ENCODE data around the gene FKBP7.
"Not testable (repeated sequence)": the region's sequence is repeated elsewhere in the genome, so short reads cannot be mapped to it uniquely, and the experiment has no call there.

Gene FKBP7

DNA sequence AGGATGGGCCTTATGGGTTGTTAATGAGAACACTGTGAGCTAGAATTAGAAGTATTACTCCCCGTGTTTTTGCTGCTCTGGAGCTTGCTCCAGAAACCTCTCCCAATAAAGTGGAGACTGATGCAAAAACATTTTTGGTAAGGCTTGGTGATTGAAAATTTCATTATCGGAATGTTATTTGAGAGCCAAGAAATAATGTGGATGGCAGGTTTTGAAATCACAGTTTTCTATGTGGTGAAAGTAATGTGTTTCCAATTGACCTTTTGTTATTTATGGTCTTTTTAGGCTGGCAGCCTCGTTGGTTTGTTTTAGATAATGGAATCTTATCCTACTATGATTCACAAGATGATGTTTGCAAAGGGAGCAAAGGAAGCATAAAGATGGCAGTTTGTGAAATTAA lies 7.0 kb upstream of the FKBP7 start:
- no peak for DNase-seq (ENCODE audit: low spot score)

DNA sequence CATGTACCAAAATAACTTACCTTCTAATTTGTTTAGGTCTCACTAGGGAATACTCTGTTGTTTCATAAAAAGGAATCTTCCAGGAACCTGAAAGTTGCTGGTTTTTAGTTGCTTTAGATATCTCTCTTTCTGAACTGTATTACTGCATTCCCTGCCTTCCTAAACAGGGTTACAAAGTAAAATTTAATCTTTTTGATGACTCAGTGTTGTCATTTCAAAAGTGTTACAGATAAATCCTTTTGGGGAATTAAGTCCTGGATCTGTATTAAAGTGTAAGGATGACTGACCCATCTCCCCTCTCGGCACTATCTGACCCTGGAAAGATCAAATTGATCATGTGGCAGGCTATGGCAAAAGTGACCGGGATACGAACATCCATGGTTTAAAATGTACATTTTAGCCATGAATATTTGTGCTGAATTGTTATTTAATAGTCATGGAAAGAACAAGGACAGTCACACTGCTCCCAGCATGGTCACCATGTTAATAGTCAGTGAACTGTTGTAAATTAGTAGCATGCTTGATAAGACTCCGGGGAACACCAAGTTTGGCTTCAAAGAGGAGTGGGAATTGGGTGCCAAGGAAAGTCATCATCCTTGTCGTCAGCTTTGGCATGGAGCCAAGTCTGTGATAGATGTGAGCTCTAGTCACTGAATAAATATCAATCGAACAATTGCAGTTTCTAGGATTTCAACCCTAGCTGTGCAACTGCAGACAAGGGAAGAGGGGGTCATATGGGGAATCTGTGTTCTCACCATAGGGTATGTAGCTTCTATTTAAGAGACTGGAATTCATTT lies 6.0 kb upstream of the FKBP7 start:
- DNase-seq (ENCODE audit: low spot score), result no peak

DNA sequence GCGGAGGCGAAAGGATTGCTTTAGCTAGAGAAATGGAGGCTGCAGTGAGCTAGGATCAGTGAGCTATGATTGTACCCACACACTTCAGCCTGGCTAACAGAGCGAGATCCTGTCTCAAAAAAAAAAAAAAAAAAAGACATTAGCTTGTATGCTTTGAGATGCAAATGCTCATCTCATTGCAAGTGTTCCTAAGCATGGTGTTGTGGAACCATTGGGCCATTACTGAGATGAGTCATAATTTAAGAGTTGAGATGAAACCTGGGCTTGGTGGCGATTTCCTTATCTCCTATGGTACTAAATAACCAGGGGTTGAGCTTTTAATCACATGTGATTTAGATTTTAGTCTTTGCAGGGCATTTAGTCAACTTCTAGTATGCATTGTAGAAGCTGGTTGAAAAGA lies 4.0 kb upstream of the FKBP7 start:
- DNase-seq (ENCODE audit: low spot score), result no peak

DNA sequence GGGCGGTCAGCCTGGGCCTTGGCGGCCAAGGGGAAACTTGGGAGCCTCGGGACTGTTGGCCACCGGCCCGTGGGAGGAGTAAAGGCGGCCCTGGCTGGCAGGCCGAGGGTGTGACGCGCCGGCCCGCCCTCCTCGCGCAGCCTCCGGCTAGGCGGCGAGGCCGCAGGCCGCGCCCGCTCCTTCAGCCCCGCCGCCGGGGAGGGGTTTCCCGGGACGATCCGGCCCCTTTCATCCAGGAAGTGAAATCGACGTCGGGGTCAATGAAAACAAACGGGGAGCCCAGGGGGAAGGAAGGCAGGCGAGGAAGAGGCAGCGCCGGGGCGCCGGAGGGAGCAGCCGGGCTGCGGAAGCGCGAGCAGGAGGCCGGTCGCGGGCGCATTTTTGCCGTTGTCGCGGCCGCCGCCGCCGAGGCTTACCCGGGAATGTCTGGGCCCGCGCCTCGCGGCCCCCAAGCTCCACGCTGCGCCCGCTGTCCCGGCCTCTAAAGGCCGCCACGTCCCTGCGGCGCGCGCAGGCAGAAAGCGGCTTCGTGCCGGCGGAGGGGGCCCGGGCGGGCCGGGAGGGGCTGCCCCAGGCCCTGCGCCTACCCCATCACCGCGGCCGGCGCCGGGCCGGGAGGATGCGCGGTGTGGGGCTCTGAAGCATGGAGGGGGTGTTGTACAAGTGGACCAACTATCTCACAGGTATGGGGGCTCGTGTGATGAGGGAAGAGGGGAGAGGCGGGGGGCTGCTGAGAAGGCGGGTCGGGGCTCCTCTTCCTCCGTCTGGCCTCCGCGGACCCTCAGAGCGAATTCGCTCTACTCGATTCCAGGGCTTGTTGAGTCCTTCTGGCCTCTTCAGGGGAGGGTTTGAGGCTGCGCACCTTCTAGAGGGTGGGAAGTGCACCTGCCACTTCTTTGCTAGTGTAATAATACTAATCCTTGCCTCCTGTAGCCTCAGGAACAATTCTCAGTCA lies 2.1 kb upstream of the FKBP7 start, which contains the start of gene PLEKHA3:
Gene PLEKHA3 (plus strand): TSS at position 231 of the 955 bp plus-strand sequence. CDS start 413 bp downstream, at position 644.
- peak; percentile 98 for DNase-seq (ENCODE audit: low spot score)

DNA sequence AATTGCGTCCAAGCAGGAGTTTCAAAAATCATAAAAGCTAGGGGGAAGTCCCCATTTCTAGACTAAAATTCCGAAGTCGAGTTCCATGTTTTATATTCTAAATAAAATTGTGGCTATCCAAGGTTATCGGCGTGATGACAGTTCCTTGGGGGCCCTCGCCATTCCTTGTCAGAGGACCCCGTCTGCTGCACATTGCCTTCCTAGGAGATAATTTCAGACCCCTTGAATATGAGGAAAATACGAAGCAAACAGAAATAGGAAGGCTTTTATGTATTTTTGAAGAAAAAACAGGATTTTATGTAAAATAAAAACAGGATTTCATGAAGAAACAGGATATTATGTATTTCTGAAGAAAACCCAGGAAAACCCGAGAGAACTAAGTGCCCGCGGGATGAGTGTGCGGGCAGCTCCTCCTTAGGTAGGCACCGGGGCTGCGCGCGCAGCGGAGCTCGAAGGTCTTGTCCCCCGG lies 1.4 kb upstream of the FKBP7 start:
- no peak for DNase-seq (ENCODE audit: low spot score)

DNA sequence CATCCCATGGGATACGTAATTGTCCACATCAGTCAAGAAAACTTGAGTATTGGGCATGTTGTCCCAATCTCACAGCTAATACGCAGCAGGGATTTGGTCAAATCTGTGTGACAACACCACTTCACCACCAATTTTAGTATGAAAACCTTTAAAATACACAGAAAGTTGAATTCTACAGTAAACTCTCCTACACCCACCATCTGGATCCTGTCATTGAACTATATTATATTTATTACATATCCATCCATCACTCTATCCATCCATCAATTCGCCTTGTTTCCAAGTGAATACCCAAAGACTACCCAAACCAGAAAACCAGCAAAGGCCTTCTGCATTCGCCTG lies 846 bp upstream of the FKBP7 start:
- DNase-seq (ENCODE audit: low spot score), result no peak

DNA sequence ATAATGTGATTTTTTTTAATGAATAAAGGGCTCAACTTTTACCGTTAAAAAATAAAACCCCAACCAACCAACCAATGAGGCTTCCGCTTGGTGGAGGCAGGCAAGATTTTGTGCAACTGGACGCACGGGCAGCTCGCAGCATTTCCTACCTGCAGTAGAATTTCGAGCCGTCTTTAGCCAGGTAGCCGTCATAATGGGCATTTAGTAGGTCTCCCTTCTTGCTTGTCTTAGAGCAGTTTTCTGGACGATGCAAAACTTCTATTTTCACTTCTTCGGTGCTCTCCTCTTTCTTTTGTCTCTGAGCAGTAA lies 316 bp downstream of the FKBP7 start:
- DNase-seq (ENCODE audit: low spot score), result no peak

DNA sequence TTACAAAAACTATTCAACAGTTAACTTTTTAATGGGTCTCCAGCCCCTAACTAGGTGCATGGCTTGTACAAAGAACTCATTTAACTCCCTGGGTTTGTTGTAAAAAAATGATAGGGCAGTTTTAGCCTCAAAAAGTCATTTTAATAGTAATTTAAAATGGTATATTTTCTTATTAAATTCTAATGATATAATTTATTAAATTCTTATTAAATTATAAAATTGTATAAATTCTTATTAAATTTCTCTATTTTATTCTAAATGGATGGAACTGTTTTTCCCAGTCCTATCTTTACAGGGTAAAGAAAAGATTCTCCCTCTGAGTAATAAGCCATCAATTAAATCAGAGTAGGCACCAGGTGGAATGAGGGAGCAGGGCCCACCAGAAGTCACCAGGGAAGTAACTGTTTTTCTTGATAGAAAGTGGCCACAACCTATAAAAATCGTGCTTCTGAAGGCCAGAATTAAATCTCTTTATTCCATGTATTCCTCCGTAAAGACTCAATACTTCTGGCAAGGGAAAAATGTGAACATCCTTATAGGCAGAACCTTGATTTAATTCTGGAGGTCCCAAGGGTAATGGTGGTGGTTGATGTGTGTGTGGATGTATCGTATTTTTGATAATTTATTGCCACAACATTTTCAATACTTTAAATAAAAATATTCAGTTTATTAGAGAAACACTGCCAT lies 814 bp downstream of the FKBP7 start:
- DNase-seq (ENCODE audit: low spot score), result no peak

DNA sequence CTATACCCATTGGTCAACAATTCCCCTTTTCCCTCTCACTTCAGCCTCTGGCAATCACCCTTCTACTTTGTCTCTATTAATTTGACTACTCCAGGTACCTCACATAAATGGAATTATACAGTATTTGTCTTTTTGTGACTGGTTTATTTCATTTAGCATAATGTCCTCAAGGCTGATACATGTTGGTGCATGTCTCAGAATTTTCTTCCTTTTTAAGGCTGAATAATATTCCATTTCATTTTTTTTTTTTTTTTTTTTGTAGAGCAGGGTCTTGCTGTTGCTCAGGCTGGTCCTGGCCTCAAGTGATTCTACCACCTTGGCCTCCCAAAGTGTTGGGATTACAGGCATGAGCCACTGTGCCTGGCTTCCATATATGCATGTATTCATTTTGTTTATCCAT lies 1.9 kb downstream of the FKBP7 start:
- DNase-seq (ENCODE audit: low spot score), result no peak

DNA sequence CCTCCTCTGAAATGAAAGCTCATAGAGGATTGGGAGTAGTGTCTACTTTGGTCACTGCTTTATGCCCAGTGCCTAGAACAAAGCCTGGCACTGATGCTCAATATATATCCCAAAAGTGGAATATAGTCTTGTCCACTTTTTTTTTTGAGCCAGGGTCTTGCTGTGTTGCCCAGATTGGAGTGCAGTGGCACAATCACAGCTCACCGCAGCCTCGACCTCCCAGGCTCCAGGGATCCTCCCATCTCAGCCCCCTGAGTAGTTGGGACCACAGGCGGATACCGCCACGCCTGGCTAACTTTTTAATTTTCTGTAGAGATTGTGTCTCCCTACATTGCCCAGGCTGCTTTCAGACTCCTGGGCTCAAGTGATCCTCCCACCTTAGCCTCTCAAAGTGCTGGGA lies 3.8 kb downstream of the FKBP7 start:
- no peak for DNase-seq (ENCODE audit: low spot score)

DNA sequence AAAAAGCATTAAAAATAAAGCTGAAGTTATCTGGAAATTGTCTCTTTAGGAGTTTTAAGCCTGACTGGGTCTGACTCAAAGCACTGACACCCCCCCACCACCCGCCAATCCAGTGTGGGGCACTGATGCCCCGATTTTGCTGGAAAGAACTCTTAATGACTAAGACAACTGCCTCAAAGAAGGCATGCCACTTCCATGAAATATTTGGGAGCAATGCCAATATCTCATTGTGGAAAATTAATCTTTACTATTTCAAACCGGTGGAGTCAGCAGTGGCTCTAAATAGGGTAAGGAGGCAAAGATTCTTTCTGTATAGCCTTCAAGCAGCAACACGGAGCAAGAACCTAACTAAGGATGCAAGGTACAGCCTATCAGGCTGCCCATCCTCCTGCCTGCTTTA lies 4.5 kb downstream of the FKBP7 start:
- peak; percentile 20 for DNase-seq (ENCODE audit: low spot score)

DNA sequence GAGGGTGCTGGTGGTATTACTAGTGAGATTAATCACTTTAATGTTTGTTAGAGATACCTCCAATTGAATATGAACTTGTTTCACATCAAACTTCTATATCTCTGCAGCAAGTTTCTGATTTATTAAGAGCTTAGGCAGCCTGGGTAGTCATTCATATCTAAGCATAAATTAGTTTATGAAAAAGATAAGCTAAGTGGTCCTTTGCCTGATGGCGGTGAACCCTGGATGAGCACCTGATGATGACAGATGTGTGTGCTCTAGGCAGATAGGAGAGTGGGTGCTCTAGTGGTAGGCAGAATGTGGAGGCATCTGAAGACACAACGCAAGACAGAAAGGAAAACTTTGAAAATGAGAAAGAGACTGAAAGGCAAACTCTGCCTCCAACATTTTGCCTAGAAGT lies 5.0 kb downstream of the FKBP7 start:
- DNase-seq (ENCODE audit: low spot score), result no peak

DNA sequence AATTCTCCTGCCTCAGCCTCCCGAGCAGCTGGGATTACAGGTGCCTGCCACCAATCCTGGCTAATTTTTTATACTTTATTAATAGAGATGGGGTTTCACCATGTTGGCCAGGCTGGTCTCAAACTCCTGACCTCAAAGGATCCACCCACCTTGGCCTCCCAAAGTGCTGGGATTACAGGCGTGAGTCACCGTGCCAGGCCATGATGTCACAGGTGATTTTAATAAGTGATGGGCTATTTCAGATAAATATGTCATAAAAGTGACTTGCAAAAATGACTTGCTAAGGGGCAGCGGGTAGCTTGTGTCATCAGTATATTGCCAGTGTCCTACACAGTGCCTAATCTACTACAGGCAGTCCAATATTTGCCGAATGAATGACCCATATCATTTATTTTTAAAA lies 7.1 kb downstream of the FKBP7 start:
- not testable (repeated sequence) for DNase-seq (ENCODE audit: low spot score)

DNA sequence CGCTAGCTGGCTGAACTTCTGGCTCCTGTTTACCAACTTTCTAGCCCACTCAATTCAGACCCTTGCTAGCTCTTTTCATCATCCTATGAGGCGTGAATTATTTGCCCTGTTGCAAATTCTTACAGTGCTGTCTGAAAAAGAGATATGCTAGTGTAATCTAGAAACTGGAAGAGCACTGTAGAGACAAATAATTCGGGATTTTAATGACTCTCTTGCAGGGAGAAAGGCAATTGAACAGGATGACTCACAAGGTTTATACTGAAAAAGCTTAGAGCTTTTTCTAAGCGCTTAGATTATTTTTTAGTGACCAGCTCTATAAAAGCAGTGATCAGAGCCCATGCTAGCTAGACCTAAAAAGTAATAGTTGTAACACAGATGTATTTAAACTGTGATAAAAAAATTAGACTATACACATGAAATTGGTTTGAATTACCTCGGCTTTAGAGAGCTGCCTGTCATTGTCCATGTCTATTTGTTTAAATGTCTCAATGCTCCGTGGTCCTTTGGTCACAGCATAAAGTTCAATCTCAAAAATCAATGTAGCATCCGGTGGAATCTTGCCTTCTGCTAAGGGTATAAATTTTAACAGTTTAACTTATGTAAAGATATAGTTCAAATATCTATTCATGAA lies 9.1 kb downstream of the FKBP7 start:
- no peak for DNase-seq (ENCODE audit: low spot score)

DNA sequence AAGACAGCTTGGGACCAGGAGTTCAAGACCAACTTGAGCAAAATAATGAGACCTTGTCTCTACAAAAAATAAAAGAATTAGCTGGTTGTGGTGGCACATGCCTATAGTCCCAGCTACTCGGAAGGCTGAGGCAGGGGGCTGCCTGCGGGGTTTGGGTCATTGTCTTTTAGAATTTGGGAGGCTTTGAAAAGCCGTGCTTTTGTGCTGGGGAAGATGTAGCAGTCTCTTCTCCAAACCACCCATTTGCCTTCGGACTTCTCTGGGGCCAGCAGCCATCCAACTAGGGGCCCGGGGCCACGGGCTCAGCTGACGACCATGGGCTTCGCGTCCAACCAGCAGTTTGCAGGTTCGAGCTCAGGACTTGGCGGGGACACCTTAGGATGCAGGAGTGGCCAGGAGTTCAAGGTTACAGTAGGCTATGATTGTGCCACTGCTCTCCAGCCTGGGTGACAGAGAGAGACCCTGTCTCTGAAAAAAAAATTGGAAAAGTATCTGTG lies 21.0 kb downstream of the FKBP7 start:
- no peak for DNase-seq (ENCODE audit: low spot score)

DNA sequence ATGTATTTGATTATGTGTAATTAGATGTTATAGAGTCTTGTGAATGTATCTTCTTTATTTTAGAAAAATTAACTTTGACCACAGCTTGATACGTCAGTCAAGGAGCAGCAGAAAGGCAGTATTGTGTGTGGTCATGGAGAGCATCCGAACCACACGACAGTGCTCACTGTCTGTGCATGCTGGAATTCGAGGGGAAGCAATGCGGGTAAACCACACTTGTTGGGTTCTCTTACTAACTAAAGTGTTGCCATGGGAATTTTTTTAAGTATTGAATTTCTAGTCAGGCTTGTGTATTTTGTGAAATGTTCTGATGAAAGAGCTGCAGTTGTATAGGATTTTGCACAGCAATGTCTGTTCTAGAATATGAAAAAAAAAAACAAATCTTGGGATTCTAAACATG lies 22.5 kb downstream of the FKBP7 start:
- no peak for DNase-seq (ENCODE audit: low spot score)

DNA sequence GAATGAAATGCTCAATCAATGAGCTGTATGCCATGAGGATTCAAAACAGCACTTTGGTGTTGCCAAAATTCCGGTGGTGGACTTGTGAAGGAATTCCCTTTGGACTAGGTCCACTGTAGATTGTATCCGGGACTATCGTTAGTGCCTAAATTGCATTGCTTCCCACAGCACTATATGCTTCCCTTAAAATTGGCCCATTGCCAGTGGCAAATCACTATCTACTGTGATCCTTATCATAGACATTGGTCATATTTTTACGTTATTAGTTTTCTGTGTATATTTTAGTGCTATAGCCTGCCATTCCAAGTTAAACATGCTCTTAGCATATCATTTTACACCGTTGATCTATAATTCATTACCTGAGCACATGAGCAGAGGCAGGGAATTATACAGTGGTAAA lies 25.5 kb downstream of the FKBP7 start:
- DNase-seq (ENCODE audit: low spot score), result no peak

DNA sequence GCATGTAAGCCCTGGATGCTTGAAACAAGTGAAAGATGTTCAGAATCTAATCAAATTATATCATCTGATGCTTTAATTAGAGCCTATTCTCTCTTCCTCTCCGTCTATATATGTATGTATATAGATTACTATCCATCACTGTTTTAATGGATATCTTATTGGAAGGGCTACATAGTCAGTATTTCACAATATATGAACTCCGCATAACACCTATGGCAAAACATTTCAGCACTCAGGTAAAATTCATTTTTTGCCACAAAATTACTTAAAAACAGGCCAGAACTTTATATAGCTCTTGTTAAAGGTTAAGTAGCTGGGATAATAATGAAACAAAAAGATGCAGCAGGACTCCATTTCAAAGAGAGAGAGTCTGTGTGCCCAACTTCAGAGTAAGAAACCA lies 26.1 kb downstream of the FKBP7 start:
- no peak for DNase-seq (ENCODE audit: low spot score)

DNA sequence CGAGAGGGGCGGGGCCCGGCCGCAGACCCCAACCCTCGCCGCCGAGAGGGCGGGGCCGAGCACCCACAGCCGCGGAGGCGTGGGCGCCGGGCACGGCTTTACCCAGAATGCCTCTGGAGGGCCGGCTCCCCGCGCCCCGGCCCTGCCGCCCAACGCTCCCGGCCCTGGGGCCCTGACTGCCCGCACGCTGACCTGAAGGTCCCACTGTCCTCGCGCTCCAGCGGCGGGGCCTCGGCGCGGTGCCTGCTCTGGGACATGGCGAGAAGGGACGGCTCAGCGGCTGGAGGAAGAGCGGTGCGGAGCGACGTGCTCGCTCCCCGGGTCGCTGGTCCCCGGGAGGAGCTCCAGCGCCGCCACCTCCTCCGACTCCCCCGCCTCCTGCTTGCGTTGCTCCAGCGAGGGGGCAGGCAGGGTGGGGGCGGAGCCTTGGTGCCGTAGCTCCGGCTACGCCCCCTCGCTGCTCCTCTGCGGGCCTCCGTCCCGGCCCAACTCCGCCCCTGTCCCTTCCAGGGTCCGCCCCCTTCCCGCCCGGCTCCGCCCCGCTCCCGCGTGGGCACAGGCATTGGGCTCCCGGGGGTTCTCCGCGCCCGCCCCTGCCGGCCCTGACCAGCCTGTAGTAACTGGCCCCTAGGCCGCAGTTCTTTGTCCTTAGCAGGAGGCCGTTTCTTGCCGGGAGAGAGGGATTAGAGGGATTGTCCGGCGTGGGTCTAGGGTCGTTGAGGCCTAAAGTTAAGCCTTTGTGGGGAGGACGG lies 27.4 kb downstream of the FKBP7 start, which contains the start of the genes PJVK and PRKRA:
Gene PJVK (plus strand): TSS at position 605 of the 752 bp plus-strand sequence. CDS start 2,032 bp downstream, outside the sequence.
Gene PRKRA (minus strand): TSS at position 402 of the 752 bp plus-strand sequence. CDS start 145 bp downstream, at position 257.
- peak; percentile 98 for DNase-seq (ENCODE audit: low spot score)

DNA sequence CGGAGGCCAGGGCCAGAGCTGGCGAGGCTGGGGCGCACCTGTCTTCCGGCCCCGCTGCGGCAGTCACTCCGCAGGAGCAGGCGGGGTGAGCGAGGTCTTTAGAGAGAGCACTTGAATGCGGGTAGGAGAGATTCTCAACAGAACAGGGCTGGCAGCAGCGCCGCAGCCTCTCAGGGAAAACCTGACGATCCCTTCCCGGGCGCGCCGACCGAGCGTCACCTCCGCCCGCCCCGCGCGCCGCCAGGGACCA lies 28.0 kb downstream of the FKBP7 start:
- DNase-seq (ENCODE audit: low spot score), result no peak
